SK-N-SH (cell line): Measurements from ENCODE around the gene NFXL1.

Source experiments
- ELF1 ChIP-seq: IDR thresholded peaks from 2 replicates; pipeline ENCODE4 v1.4.0; 2012
- EZH2phosphoT487 ChIP-seq: fragments of 200-600 bp; sonication (generic); IDR thresholded peaks from 2 replicates; pipeline ENCODE4 v1.6.1; 2017; ENCODE audit warnings: low read depth, mixed run types, mild to moderate bottlenecking, antibody characterized with exemption, moderate library complexity, borderline replicate concordance
- FOXJ3 ChIP-seq: sonication (generic); formaldehyde crosslinking; IDR thresholded peaks from 2 replicates; pipeline ENCODE4 v1.5.1; 2020; ENCODE audit warnings: mild to moderate bottlenecking, missing genetic modification reagents
- GABPA ChIP-seq: IDR thresholded peaks from 2 replicates; pipeline ENCODE4 v1.4.0; 2012; ENCODE audit warnings: low read depth, mild to moderate bottlenecking
- SMC3 ChIP-seq: IDR thresholded peaks from 2 replicates; pipeline ENCODE4 v1.6.1; 2012; ENCODE audit warnings: low read depth, low read length, improper control_type of control experiment
- YY1 ChIP-seq: IDR thresholded peaks from 2 replicates; pipeline ENCODE4 v1.4.0; 2012; ENCODE audit warnings: low read depth, mild to moderate bottlenecking
- TF ChIP-seq, protein P1 (sequence below): fragments of 200-600 bp; sonication (generic); IDR thresholded peaks from 2 replicates; pipeline ENCODE4 v1.6.1; 2017; ENCODE audit warnings: antibody characterized with exemption, mild to moderate bottlenecking, moderate library complexity
- TF ChIP-seq, protein P2 (sequence below): fragments of 150-350 bp; IDR thresholded peaks from 2 replicates; pipeline ENCODE4 v1.6.1; 2017; ENCODE audit warnings: antibody characterized with exemption, low read length, low read depth, borderline replicate concordance
- TF ChIP-seq, protein P3 (sequence below): IDR thresholded peaks from 2 replicates; pipeline ENCODE4 v1.4.0; 2012; ENCODE audit warnings: low read depth
- TF ChIP-seq, protein P4 (sequence below): IDR thresholded peaks from 2 replicates; pipeline ENCODE4 v1.4.0; 2012; ENCODE audit warnings: low read depth, borderline replicate concordance

DNA sequence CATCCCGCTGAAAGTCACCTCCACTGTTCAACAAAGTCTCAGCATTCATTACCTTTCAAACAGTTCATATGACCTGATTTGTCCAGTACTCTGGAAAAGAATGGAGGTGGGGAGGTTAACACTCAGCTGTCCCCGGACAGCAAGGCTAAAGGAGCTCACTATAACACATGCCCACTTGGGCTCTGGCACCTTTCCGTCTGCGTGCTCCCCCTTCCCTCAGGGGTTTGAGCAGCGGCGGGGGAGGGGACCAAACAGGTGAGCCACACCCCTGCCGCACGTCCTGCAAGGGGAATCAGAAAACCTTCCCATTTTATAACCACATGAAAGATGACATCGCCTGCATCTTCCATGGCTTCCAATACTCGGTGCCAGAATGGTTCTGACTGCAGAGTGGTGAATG, 39.9 kb upstream of the NFXL1 start:
- TF ChIP-seq, protein P1, sequence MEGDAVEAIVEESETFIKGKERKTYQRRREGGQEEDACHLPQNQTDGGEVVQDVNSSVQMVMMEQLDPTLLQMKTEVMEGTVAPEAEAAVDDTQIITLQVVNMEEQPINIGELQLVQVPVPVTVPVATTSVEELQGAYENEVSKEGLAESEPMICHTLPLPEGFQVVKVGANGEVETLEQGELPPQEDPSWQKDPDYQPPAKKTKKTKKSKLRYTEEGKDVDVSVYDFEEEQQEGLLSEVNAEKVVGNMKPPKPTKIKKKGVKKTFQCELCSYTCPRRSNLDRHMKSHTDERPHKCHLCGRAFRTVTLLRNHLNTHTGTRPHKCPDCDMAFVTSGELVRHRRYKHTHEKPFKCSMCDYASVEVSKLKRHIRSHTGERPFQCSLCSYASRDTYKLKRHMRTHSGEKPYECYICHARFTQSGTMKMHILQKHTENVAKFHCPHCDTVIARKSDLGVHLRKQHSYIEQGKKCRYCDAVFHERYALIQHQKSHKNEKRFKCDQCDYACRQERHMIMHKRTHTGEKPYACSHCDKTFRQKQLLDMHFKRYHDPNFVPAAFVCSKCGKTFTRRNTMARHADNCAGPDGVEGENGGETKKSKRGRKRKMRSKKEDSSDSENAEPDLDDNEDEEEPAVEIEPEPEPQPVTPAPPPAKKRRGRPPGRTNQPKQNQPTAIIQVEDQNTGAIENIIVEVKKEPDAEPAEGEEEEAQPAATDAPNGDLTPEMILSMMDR, result no peak
- TF ChIP-seq GABPA (no peak), SMC3 (no peak), ELF1 (no peak), EZH2phosphoT487 (no peak), FOXJ3 (CRISPR knock-in tag) (no peak), YY1 (no peak)
- TF ChIP-seq, protein P2, sequence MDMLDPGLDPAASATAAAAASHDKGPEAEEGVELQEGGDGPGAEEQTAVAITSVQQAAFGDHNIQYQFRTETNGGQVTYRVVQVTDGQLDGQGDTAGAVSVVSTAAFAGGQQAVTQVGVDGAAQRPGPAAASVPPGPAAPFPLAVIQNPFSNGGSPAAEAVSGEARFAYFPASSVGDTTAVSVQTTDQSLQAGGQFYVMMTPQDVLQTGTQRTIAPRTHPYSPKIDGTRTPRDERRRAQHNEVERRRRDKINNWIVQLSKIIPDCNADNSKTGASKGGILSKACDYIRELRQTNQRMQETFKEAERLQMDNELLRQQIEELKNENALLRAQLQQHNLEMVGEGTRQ, result no peak
- TF ChIP-seq, protein P3, sequence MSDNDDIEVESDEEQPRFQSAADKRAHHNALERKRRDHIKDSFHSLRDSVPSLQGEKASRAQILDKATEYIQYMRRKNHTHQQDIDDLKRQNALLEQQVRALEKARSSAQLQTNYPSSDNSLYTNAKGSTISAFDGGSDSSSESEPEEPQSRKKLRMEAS, result no peak
- TF ChIP-seq, protein P4, sequence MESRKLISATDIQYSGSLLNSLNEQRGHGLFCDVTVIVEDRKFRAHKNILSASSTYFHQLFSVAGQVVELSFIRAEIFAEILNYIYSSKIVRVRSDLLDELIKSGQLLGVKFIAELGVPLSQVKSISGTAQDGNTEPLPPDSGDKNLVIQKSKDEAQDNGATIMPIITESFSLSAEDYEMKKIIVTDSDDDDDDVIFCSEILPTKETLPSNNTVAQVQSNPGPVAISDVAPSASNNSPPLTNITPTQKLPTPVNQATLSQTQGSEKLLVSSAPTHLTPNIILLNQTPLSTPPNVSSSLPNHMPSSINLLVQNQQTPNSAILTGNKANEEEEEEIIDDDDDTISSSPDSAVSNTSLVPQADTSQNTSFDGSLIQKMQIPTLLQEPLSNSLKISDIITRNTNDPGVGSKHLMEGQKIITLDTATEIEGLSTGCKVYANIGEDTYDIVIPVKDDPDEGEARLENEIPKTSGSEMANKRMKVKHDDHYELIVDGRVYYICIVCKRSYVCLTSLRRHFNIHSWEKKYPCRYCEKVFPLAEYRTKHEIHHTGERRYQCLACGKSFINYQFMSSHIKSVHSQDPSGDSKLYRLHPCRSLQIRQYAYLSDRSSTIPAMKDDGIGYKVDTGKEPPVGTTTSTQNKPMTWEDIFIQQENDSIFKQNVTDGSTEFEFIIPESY, result no peak
